Memory B cell (primary cell): ENCODE measurements around the gene SFXN2.
"Not testable (repeated sequence)": the region's sequence is repeated elsewhere in the genome, so short reads cannot be mapped to it uniquely, and the experiment has no call there.

Source experiments
- ATAC-seq: fragments of 150-1000 bp; cut with Tn5 transposase; 2 replicates; pipeline ENCODE4 v1.10.0; 2021; ENCODE audit warnings: low read depth, mild to moderate bottlenecking, moderate library complexity
- DNase-seq, 2 donors: peaks; one replicate each; pipeline ENCODE4 v3.0.0; 2022; ENCODE audit warnings: low spot score in 2 of 2
- H3K27ac Mint-ChIP-seq: one replicate; pipeline ENCODE4 v1.8.0; 2022; ENCODE audit warnings: mild to moderate bottlenecking, moderate library complexity, mixed read lengths
- H3K27me3 Mint-ChIP-seq: one replicate; pipeline ENCODE4 v1.8.0; 2022; ENCODE audit warnings: mixed read lengths
- H3K36me3 Mint-ChIP-seq: one replicate; pipeline ENCODE4 v1.8.0; 2022; ENCODE audit warnings: mild to moderate bottlenecking, mixed read lengths
- H3K4me1 Mint-ChIP-seq: one replicate; pipeline ENCODE4 v1.8.0; 2022; ENCODE audit warnings: mixed read lengths
- H3K4me3 Mint-ChIP-seq: one replicate; pipeline ENCODE4 v1.8.0; 2022; ENCODE audit warnings: mild to moderate bottlenecking, moderate library complexity, mixed read lengths
- H3K9me3 Mint-ChIP-seq: one replicate; pipeline ENCODE4 v1.8.0; 2022; ENCODE audit warnings: mixed read lengths

SFXN2 gene

GRCh38 chr10:102698894-102699293, 15.5 kb upstream of the SFXN2 start:
- Mint-ChIP-seq H3K27me3 (no peaks in the 10 kb centered on the region), H3K9me3 (no peaks in the 10 kb centered on the region), H3K4me1 (no peaks in the 10 kb centered on the region), H3K4me3 (no peak overlapping the region), H3K27ac (no peak overlapping the region), H3K36me3 (peaks cover 18% of the 10 kb centered on the region)
- DNase-seq (no peak), ATAC-seq (no peak)

DNA sequence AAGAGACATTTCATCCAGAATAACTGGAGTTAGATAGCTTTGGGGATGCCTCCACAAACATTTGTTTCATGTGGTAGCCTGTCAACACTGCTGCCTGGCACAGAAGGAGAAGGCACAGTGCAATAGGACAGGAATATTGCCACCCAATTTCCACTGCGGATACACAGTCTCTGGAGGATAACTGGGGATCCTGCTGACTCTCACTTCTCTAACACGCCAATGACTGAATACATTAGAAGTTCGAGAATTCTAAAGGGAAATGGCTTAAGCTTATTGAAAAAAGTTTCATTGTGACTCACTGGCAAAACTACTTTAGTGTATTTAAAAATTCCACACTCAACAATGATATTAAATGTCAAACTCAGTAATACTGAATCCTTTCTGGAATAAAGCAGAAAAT, 13.2 kb upstream of the SFXN2 start:
- H3K9me3 Mint-ChIP-seq: no peaks in the 10 kb centered on the region
- DNase-seq (no peak), ATAC-seq (no peak)
- H3K36me3 Mint-ChIP-seq: peaks cover 20% of the 10 kb centered on the region
- H3K27ac Mint-ChIP-seq: no peak overlapping the region
- H3K27me3 Mint-ChIP-seq: no peaks in the 10 kb centered on the region
- H3K4me1 Mint-ChIP-seq: peaks cover 6% of the 10 kb centered on the region
- H3K4me3 Mint-ChIP-seq: no peak overlapping the region

DNA sequence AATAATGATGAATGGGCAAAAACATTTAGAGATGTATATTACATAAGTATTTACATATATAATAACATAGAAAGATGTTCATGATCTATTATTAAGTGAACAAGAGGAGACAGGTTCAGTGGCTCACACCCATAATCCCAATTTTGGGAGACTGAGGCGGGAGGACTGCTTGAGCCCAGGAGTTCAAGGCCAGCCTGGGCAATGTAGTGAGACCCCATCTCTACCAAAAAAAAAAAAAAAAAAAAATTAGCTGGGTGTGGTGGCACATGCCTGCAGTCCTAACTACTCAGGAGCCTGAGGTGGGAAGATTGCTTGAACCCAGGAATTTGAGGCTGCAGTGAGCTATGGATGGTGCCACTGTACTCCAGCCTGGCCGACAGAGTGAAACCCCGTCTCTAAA, 12.6 kb upstream of the SFXN2 start:
- Mint-ChIP-seq H3K36me3 (peaks cover 18% of the 10 kb centered on the region), H3K4me1 (peaks cover 6% of the 10 kb centered on the region), H3K27me3 (no peaks in the 10 kb centered on the region), H3K4me3 (no peak overlapping the region), H3K9me3 (no peaks in the 10 kb centered on the region), H3K27ac (no peak overlapping the region)
- ATAC-seq: no peak
- DNase-seq: no peak

- H3K36me3 Mint-ChIP-seq: peaks cover 13% of the 10 kb centered on the region
- no peaks in the 10 kb centered on the region for H3K9me3 Mint-ChIP-seq
- H3K4me1 Mint-ChIP-seq: peaks cover 6% of the 10 kb centered on the region
- no peaks in the 10 kb centered on the region for H3K27me3 Mint-ChIP-seq
- ATAC-seq (no peak), DNase-seq (no peak)
- no peak overlapping the region for H3K4me3 Mint-ChIP-seq
- no peak overlapping the region for H3K27ac Mint-ChIP-seq
Measured at GRCh38 chr10:102702742-102703141, 11.7 kb upstream of the SFXN2 start.

GRCh38 chr10:102704915-102705314, 9.5 kb upstream of the SFXN2 start:
- peaks cover 6% of the 10 kb centered on the region for H3K4me1 Mint-ChIP-seq
- H3K27me3 Mint-ChIP-seq: no peaks in the 10 kb centered on the region
- no peaks in the 10 kb centered on the region for H3K9me3 Mint-ChIP-seq
- H3K36me3 Mint-ChIP-seq: peaks cover 4% of the 10 kb centered on the region
- DNase-seq (no peak), ATAC-seq (no peak)
- no peak overlapping the region for H3K27ac Mint-ChIP-seq
- H3K4me3 Mint-ChIP-seq: no peak overlapping the region

- ATAC-seq (no peak), DNase-seq (no peak)
- no peak overlapping the region for H3K27ac Mint-ChIP-seq
- no peak overlapping the region for H3K4me3 Mint-ChIP-seq
- no peaks in the 10 kb centered on the region for H3K27me3 Mint-ChIP-seq
- H3K36me3 Mint-ChIP-seq: peaks cover 4% of the 10 kb centered on the region
- H3K9me3 Mint-ChIP-seq: no peaks in the 10 kb centered on the region
- H3K4me1 Mint-ChIP-seq: peaks cover 10% of the 10 kb centered on the region
Measured at GRCh38 chr10:102705531-102705930, 8.9 kb upstream of the SFXN2 start.

- peak overlapping the region; percentile 87 for H3K27ac Mint-ChIP-seq
- H3K9me3 Mint-ChIP-seq: no peaks in the 10 kb centered on the region
- no peaks in the 10 kb centered on the region for H3K27me3 Mint-ChIP-seq
- H3K4me1 Mint-ChIP-seq: peaks cover 16% of the 10 kb centered on the region
- no peaks in the 10 kb centered on the region for H3K36me3 Mint-ChIP-seq
- DNase-seq (no peak), ATAC-seq (no peak)
- peak overlapping the region; percentile 28 for H3K4me3 Mint-ChIP-seq
Measured at GRCh38 chr10:102710609-102711008, 3.8 kb upstream of the SFXN2 start.

DNA sequence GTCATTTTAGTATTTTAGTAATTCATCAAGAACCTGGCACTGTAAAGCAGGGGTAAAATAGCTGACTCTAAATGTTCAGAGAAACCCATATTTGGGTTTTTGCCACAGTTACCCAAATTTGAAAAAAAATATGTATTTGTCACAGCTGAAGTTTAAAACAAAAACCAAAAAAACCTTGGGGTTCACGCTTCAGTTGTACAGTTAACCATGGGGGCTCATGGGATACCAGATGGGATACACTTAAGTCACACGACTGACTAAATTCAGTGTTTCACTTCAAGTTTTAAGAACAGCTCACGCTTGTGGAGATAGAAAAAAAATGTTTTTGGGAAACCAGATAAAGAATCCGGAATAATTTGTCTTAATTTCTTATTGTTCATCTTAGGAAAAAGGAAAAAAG, 2.3 kb upstream of the SFXN2 start:
- DNase-seq: no peak
- H3K36me3 Mint-ChIP-seq: peaks cover 2% of the 10 kb centered on the region

DNA sequence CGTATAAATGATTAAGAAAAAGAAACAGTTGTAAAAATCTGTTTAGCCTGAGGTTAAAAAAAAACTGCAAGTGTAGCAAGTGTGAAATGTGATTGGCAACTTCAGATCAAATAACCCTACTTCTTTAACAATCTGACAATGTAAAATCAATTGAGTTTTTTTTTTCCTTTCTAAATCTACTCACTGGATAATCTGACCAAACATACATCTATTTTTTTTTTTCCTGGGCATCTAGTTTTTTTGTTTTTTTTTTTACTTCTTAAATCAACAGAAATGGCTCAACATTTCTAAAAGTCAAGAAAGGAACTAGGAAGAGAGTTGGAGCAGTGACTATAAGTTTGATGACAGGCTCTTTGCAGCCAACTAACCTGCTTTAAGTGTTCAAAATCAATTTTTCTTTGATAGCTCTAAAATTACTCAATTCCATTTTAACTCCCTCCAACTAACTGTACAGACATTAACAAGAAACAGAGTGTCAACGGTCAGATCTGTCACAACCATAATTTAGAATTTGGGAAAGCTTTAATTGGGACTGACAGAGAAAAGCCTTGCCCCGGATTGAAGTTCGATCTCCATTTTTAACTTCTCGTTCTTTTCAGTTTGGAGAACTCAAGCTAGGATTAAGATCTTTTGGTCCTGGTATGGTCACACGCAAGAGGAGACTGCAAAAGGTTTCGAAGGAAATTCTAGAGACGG, 1.4 kb upstream of the SFXN2 start:
- Mint-ChIP-seq H3K4me1 (peaks cover 21% of the 10 kb centered on the region), H3K9me3 (no peaks in the 10 kb centered on the region), H3K4me3 (peak overlapping the region; percentile 96), H3K36me3 (peaks cover 6% of the 10 kb centered on the region), H3K27ac (peak overlapping the region; percentile 95), H3K27me3 (no peaks in the 10 kb centered on the region)
- DNase-seq (no peak), ATAC-seq (no peak)

More for the DNA sequence above, 2.3 kb upstream of the SFXN2 start:
- Mint-ChIP-seq H3K4me3 (no peak overlapping the region), H3K4me1 (peaks cover 18% of the 10 kb centered on the region), H3K27me3 (no peaks in the 10 kb centered on the region), H3K9me3 (no peaks in the 10 kb centered on the region), H3K27ac (peak overlapping the region; percentile 87)
- ATAC-seq: no peak

GRCh38 chr10:102713539-102713813, 960 bp upstream of the SFXN2 start:
- peak overlapping the region; percentile 96 for H3K4me3 Mint-ChIP-seq
- ATAC-seq (peak; percentile 59), DNase-seq (no peak)
- no peaks in the 10 kb centered on the region for H3K9me3 Mint-ChIP-seq
- peaks cover 21% of the 10 kb centered on the region for H3K4me1 Mint-ChIP-seq
- peaks cover 6% of the 10 kb centered on the region for H3K36me3 Mint-ChIP-seq
- peak overlapping the region; percentile 95 for H3K27ac Mint-ChIP-seq
- no peaks in the 10 kb centered on the region for H3K27me3 Mint-ChIP-seq

GRCh38 chr10:102713814-102714620, 419 bp upstream of the SFXN2 start, which contains the start of gene ARL3:
Gene ARL3 (minus strand): TSS chr10:102714397. CDS start chr10:102714275, 122 bp downstream.
- H3K4me1 Mint-ChIP-seq: peaks cover 21% of the 10 kb centered on the region
- peak; percentile 82 for ATAC-seq

GRCh38 chr10:102715880-102716279, 1.4 kb downstream of the SFXN2 start:
- Mint-ChIP-seq H3K36me3 (peaks cover 9% of the 10 kb centered on the region), H3K27ac (no peak overlapping the region), H3K27me3 (no peaks in the 10 kb centered on the region), H3K4me3 (peak overlapping the region; percentile 53), H3K4me1 (peaks cover 16% of the 10 kb centered on the region), H3K9me3 (no peaks in the 10 kb centered on the region)
- DNase-seq (no peak), ATAC-seq (no peak)

More at GRCh38 chr10:102713814-102714620, 419 bp upstream of the SFXN2 start, which contains the start of gene ARL3:
- DNase-seq: peak; percentile 78 to 83
- H3K27me3 Mint-ChIP-seq: no peaks in the 10 kb centered on the region
- peak within 1 kb of the TSS; percentile 96 for H3K4me3 Mint-ChIP-seq
- peak within 1 kb of the TSS; percentile 95 for H3K27ac Mint-ChIP-seq
- no peaks in the 10 kb centered on the region for H3K9me3 Mint-ChIP-seq
- H3K36me3 Mint-ChIP-seq: peaks cover 6% of the 10 kb centered on the region

GRCh38 chr10:102716900-102717565, 2.6 kb downstream of the SFXN2 start:
- not testable (repeated sequence) for H3K36me3 Mint-ChIP-seq, H3K4me3 Mint-ChIP-seq

DNA sequence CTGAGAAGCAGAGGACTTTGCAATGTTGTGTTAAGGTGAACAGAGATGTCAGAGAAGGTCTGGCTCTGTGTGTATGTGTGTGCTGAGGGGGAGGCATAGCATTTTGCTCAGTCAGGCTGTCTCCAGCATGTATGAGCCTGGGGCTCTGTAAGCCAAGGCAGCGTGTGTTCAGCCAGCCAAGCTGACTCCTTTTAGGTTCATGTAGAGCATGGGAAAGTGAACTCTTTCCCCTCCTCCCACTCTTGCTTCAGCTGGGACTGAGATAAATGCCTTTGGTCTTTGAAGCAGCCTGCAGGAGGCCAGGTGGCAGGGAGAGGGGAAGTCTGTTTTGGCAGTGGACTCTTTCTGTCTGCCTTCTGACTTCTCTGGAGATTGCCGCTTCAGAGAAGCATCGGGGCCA, 3.8 kb downstream of the SFXN2 start:
- Mint-ChIP-seq H3K4me1 (peaks cover 20% of the 10 kb centered on the region), H3K27ac (no peak overlapping the region), H3K36me3 (peaks cover 9% of the 10 kb centered on the region), H3K27me3 (no peaks in the 10 kb centered on the region), H3K9me3 (no peaks in the 10 kb centered on the region), H3K4me3 (no peak overlapping the region)
- DNase-seq (no peak), ATAC-seq (no peak)

More at GRCh38 chr10:102716900-102717565, 2.6 kb downstream of the SFXN2 start:
- DNase-seq, ATAC-seq, H3K9me3 Mint-ChIP-seq, H3K27me3 Mint-ChIP-seq, H3K27ac Mint-ChIP-seq: not testable (repeated sequence)
- peaks cover 20% of the 10 kb centered on the region for H3K4me1 Mint-ChIP-seq
